ENCODE results near the gene SLC2A4.

Gene SLC2A4

GRCh38 chr17:7280519-7281073 is 922 bp upstream of the SLC2A4 start:
- DNase-seq, result peak; percentile 79

GRCh38 chr17:7281953-7282751 is 634 bp downstream of the SLC2A4 start:
- no peak for DNase-seq

DNA sequence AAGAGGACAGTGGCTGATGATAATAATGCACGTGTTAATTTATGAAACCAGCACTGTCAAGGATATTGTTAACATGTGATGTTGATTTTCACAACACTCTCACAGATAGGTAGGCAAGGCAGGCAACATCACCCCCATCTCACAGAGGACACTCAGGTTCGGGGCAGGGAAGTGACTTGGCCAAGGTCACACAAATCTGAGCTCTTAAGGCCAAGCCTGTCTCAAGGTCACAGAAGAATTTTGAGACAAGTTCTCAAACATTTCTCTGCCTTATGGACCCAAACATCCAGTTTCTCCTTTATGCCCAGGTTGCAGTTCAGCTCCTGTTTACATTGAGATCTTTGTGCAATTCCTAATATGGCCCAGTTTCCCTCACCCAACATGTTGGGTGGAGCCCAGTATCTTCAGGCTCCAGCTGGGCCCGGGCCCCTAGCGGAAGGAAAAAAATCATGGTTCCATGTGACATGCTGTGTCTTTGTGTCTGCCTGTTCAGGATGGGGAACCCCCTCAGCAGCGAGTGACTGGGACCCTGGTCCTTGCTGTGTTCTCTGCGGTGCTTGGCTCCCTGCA is 1.3 kb downstream of the SLC2A4 start:
- no peak for DNase-seq

- no peak for DNase-seq
These were observed 2.1 kb downstream of the SLC2A4 start for GRCh38 chr17:7283471-7284216.

DNA sequence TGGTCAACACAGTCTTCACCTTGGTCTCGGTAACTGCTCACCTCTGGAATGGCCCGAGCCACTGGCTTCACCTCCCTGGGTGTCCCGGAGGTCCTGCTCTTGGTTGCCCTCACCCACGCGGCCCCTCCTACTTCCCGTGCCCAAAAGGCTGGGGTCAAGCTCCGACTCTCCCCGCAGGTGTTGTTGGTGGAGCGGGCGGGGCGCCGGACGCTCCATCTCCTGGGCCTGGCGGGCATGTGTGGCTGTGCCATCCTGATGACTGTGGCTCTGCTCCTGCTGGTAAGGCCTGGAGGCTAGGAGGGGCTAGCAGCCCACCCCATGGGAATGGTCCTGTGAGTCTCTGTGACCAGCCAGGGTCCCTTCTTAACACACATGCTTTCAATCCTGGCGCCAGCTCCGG is 3.4 kb downstream of the SLC2A4 start:
- DNase-seq, result no peak

GRCh38 chr17:7285679-7286078 is 4.2 kb downstream of the SLC2A4 start:
- DNase-seq, result no peak

DNA sequence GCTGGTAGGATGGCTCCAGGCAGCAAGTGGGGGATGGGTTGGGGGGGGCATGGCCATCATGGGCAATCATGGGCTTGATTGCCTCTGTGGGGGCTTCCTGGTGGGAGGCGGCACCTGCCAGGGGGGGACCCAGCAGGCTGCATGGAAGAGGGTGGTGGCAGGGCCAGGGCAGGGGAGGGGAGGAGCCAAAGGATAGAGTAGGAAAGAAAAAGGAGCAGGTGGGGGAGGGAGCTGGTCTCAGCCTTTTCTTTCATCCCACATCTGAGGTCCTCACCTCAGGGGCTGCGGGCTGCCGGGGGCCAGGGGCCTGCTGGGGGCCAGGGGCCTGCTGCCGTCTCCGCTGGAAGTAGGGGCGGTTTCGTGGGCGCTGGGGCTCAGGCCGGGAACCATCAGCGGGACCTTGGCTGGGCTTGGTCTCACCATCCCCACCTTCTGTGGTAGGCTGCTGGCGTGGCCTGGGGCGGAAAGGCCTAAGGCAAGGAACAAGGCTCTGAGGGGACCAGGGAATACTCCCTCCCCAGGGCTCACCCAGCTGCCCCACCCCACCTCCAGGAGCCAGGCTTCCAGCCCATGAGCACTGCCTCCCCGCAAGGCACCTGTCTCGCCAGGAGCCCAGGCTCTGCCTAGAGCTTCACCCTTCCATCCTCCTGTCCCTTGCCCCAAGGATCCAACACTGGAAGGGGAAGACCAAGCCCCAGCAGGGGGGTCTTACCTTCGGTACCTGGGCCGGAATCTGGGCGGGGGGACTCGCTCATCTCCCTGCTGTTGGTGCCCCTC is 7.9 kb downstream of the SLC2A4 start:
- DNase-seq, result no peak

GRCh38 chr17:7290166-7290565 is 8.6 kb downstream of the SLC2A4 start:
- DNase-seq, result no peak

- DNase-seq, result no peak
These were observed 9.2 kb downstream of the SLC2A4 start for GRCh38 chr17:7290685-7291084.

DNA sequence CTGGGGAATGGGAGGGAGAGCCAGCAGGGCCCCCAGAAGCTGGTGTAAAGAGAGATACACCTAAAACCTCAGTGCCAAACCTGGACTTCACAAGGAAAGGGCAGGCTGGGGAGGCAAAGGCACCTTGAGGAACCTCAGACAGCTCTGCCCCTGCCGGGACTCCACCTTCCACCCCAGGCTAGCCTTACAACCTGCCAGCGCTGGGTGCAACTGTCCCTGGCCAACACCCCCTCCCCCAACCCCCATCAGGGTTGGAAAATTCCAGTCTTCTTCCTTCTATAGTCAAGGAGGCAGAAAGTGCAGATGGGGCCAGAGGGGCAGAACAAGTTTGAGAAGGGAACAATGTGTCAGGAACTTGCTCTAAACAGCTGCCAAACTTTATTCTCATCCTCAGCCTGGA is 10.7 kb downstream of the SLC2A4 start:
- DNase-seq, result no peak

DNA sequence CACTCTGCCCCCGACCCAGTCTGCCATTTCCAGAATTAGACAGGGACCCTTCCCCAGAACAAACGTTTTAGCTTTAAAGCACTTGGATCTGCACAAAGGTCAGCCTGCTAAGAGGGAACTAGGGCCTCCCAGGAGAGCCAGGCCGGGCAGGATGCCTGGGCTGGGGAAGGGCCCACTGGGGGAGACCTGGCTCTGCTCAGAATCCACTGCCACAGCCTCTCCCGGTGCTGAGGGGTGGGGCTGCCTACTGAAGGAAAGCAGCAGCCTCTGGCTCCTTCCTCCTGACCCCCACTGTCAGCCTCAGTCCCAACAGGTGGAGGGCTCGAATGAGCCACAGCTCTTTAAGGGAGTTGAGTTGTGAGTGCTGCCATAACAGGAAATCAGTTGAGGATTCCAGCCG is 11.2 kb downstream of the SLC2A4 start:
- no peak for DNase-seq

DNA sequence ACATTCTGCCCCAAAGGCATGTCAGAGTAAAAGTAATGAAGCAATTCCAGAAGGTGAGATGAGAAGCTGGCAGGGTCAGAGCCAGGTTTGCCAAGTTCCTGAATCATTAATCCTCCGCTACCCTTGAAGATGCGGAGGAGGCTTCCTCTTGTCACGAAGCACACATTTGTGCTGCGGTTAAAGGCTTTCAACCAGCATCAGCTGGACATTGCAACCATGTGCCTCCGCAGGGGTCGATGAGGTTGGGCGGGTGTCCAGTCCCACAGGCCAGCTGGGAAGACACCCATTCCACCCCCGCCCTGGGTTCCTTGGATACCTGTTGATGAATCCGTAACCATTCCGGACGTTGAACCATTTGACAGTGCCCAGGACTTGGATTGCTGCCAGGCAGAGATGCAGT is 11.6 kb downstream of the SLC2A4 start:
- no peak for DNase-seq

DNA sequence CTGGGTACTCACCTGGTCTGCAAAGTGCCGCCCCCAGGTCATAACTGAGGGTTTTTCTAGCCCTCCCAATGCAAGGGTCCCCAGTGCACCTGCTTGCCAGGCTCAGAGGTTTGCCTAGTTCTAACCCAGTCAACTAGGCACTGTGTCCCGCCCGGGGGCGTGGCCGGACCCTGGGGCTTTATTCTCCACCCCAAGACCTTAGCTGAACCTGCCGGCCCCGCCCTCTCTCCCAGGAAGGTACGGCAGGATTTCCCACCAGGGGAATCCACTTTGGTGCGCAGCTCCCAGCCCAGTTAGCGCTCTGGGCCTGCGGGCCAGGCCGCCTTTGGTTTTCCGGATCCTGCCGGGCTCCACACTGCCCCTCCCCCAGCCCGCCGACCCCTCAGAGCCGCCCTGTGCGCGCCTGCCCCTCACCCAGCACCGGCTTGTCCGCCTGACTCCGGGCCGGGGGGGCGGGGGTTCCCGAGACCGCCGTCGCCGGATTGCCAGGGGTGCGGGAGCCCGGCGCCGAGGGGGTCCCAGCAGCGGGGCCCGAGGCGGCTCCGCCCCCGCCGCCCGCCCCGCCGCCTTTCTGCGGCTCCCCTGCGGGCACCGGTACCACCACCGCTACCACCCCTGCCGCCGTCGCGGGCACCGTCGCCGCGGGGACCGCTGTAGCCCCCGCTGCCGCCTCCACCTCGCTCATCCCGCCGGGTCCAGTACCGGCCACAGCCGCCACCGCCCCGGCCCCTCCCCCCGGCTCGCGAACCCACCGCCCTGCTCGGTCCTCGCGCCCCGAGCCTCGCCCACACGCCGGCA is 12.5 kb downstream of the SLC2A4 start:
- no peak for DNase-seq

- peak; percentile 86 for DNase-seq
These were observed 13.2 kb downstream of the SLC2A4 start, which contains the start of gene YBX2 for GRCh38 chr17:7294614-7295153. TSS of gene YBX2 (minus strand) at chr17:7294639. CDS start at chr17:7294500, 139 bp downstream.

GRCh38 chr17:7295230-7296180 is 14.0 kb downstream of the SLC2A4 start:
- DNase-seq, result no peak

DNA sequence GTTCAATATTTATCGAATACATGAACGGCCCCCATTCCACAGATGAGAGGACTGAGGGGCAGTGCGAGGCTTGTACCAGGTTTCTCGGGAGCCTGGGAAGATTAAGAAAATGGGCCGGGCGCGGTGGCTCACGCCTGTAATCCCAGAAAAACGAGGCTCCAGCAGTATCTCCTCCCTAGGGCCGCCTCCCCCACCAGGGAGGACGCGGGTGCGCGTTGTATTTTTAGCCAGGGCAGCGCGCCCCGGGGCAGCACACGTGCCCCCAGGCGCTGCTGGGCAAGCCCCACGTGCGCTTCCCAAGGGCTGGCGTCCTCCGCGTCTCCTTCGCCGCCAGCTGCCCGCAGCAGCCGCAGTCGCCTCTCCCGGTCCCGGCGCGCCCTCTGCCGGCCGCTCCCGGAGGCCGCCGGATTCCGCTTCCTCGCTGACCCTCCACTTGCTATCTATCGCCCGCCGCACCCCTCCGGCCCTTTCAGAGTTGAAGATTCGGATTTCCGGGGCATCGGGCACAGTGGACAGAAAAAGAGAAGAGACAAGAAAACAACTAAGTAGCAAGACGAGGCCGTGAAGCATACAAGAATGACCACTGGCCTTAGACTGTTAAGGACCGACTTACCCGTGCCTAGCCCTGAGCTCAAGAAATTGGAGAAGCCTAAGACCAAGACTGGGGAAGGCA is 14.8 kb downstream of the SLC2A4 start:
- DNase-seq, result peak; percentile 24

GRCh38 chr17:7304179-7304578 is 22.7 kb downstream of the SLC2A4 start:
- no peak for DNase-seq

- peak; percentile 97 for DNase-seq
These were observed 25.6 kb downstream of the SLC2A4 start, which contains the start of gene EIF5A for GRCh38 chr17:7306911-7307685. TSS of gene EIF5A (plus strand) at chr17:7307628. CDS start at chr17:7309636, 2,008 bp downstream.

All from NCI-H526 treated with DMSO at 0.1 percent for 48 hours (cell line).